ENCODE data around the gene ALDOB.

The ALDOB gene

DNA sequence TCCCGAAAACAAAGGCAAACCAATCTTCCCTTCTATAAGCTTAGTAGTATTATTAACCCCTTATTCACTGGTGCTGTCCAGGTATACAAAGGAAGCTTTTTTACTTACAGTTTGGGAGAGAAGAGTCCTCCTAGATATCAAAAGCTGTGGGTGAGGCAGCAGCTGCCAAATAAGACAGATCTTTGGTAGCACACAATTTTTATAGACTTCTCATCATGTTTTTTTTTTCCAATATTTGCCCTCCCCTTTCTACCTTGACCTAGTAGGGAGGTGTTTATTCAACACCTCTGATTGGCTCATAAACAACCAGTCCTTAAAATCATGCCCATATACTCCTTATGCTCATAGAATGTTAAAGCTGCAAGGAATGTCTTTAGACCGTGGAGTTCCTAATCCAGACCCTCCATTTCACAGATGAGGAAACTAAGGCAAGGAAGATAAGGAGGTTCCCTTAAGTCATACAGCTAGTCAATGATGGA lies at the start of gene ALDOB:
Gene ALDOB, minus strand, starts transcription at position 174 of the 479 bp plus-strand sequence. CDS start 4,887 bp downstream, outside the sequence.
- DNase-seq (ENCODE audit: low spot score) = no peak

GRCh38 chr9:101484046-101484445 lies 48.5 kb upstream of the ALDOB start:
- no peak for DNase-seq (ENCODE audit: low spot score)

- DNase-seq (ENCODE audit: low spot score) = no peak
Observed at GRCh38 chr9:101481261-101481660, 45.7 kb upstream of the ALDOB start.

- no peak for DNase-seq (ENCODE audit: low spot score)
Observed at GRCh38 chr9:101480386-101480785, 44.8 kb upstream of the ALDOB start.

GRCh38 chr9:101479338-101480030 lies 43.9 kb upstream of the ALDOB start:
- DNase-seq (ENCODE audit: low spot score) = no peak

DNA sequence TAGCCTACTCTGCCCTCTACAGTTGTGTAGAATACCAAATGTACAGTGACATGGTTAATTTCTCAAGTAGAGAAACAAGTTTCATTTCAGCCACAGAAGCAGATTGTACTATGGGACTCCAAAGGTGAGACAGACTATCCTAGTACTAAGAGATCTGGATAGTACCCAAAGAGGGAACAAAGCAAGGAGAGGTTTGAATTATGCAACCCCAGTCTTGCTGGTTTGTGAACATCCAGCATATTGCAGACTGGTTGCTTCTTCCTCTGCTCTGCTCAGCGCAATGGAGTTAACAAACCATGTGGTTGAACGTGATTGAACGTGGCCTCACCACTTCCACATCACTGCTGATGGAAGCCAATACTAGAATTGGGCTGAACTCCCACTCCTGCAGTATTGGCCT lies 43.3 kb upstream of the ALDOB start:
- DNase-seq (ENCODE audit: low spot score) = no peak

DNA sequence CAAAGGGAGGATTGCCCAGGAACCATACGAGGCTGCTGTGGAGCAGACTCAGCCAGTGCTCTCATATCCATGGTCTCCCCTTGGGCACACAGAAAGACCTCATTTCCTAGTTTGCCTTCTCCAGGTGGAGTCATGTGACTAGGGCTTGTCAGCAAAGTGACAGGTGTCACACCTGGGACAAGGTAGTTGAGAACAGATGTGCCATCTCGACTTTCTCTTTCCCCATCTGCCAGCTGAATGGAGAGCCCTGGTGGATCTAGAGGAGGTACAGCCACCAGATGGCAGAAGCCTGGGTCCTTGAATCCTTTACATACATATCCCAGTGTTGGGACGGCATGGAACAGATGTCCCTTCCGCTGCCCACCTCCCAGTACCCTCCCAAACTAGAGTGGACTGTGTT lies 42.9 kb upstream of the ALDOB start:
- DNase-seq (ENCODE audit: low spot score) = no peak

- no peak for DNase-seq (ENCODE audit: low spot score)
Observed at GRCh38 chr9:101477736-101478135, 42.2 kb upstream of the ALDOB start.

- no peak for DNase-seq (ENCODE audit: low spot score)
Observed at GRCh38 chr9:101477214-101477613, 41.6 kb upstream of the ALDOB start.

- no peak for DNase-seq (ENCODE audit: low spot score)
Observed at GRCh38 chr9:101476576-101477208, 41.1 kb upstream of the ALDOB start.

DNA sequence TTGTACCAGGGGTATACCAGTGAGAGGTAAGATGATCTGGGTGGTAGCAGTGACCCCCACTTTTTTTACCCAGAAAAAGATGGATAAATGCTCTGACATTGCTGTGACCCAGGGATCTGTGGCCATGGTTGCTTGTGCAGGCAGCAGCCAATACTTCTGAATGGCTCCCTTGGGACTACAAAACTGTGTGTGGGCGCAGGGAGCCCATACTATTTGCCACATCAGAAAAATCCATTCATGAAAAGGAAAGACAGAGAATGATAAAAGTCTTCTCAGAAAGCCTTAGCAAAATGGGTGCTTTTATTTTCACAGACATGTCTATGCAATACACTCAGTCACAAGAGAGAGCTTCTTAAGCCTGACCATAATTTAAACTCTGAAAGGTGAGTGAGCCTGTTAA lies 37.3 kb upstream of the ALDOB start:
- no peak for DNase-seq (ENCODE audit: low spot score)

DNA sequence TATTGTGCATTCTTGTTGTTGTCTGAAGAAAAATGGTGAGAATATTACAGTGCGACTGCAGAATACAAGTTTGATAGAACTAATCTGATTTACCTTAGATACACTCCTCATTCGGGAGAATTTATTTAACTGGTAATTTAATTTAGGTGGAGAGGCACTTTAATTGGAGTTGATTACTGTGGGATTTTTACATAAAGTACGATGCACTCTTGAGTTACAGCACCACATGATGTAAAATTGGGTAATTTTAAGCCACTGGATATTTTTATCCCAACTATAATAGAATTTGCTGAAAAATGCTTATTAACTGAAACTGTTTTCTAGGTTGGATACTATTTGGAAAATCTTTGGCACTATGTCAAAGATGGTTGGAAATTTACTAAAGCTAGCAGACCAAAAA lies 35.4 kb upstream of the ALDOB start:
- DNase-seq (ENCODE audit: low spot score) = no peak

DNA sequence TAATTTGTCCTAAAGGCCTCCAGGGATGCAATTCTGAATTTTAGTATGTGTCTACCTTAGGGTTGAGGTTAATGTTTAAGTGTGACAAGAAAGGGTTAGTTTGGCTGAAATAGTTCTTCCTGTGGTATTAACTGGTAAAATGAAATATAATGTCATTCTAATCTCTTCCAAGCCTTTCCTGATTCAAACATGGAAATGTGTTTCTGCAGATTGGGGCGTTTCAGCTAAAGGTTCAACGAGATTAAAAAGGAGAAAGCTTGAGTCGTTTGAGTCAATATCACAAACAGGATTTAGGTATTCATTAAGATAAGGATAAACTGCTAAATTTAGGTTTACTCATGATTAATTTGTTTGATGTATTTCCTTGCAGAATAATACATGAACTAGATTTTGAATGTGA lies 34.4 kb upstream of the ALDOB start:
- no peak for DNase-seq (ENCODE audit: low spot score)

DNA sequence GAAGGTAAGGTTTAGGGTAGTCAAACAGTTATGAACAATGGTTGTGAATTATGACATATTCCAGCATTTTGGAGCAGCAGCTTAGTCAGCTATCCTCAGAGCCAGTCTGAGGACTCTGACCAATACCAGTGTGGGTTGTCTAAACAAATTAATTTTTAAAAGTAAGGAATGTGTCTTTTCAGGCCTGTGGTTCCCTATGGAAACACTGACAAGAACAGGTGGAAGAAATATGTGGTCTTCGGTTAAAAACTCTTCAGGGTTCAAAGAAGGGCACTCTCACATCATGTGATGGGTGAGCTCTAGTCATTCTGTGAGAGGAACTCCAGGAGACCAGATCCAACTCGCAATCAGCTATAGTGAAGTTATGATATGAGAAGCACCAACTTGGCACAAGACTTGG lies 33.5 kb upstream of the ALDOB start:
- no peak for DNase-seq (ENCODE audit: low spot score)

DNA sequence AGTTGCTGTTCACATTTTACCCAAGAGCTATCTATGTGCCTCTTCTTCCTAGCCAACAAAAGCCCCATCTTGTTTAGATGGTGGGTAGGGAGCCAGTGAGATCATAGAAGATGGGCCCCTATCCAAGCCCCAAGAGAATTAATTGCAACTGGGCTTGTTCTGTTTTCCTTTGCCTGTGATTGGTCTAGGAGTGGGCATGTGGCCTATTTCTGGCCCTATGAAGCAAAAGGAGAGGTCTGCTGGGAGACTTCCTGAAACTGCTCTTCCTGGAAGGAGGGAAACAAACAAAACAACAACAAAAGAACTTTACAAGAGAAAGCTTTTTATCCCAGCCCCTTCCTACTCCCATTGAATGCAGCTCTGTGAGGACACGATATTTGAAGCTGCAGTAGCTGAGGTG lies 32.5 kb upstream of the ALDOB start:
- DNase-seq (ENCODE audit: low spot score) = peak; percentile 91

DNA sequence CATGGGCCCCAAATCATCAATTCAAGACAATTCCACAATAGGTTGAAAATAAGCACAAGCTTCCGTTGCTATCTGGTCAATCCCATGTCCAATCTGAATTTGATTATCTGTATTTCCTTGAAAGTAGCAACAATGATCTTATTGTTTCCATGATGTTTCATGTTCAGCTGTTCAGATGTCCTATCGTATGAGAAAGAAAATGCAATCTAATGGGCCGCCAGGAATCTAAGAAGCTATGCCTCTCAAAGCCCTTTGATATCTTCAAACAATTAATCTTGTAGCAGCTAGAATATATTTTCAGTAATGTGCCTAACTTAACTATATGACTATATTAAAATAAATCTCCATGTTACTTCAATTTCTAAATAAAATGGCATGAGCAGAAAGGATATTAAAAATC lies 32.1 kb upstream of the ALDOB start:
- peak; percentile 53 for DNase-seq (ENCODE audit: low spot score)

GRCh38 chr9:101466863-101467262 lies 31.3 kb upstream of the ALDOB start:
- DNase-seq (ENCODE audit: low spot score) = no peak

DNA sequence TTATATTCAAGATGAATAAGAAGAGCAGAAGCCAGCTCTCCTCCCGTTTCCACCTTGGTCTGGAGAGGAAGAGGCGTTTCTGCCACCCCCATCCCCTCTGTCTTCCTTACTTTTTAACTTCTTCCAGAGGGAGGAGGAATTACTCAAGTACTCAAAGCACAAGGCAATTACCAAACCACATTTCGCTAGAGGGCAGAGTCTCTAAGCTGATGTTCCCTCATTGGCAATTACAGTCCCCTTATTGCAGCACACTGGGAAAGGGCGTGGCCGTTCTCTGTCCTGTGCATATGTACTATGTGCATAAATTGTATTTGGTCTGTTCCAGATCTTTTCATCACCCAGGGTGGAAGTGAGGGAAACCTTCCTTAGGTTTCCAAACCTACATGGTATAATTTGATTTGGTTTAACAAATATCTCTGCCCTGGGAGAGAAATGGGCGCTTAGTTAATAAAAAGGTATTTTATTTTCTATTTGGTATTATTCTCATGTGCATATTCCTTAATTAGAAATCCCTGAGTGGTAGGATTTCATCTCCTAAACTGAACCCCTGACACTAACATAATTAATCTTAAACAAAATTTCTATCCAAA lies 29.8 kb upstream of the ALDOB start:
- DNase-seq (ENCODE audit: low spot score) = peak; percentile 90

DNA sequence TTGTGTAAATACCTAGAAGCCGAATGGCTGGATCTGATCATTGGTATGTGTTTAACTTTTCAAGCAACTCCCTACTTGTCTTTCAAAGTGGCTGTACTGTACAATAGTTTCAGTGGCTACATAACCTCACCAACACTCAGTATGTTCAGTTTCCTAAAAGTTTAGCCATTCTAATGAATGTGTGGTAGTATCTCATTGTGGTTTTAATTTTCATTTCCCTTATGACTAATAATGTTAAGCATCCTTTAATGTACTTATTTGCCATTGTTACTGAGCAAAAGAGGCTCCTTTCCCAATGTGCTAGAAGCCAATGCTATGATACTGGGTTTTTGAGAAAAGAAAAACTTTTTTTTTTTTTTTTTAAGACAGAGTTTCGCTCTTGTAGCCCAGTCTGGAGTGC lies 27.8 kb upstream of the ALDOB start:
- no peak for DNase-seq (ENCODE audit: low spot score)

DNA sequence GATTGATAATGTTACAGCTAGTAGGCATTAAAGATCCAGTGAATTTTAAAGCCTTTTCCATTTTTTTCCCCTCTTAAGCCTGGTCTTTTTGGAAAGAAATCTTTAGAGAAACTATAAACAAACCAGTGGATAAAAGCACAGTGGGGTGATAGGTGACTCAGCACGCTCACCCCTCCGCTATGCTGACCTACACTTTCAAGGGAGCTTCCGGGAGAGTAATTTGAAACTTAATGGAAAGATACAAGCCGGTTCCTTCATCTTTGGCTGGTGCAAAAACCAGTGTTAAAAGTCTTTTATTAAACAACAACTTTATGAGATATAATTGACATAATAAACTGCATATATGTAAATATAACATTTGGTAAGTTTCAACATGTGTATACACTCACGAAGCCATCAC lies 27.0 kb upstream of the ALDOB start:
- DNase-seq (ENCODE audit: low spot score) = no peak

- DNase-seq (ENCODE audit: low spot score) = no peak
Observed at GRCh38 chr9:101460965-101461364, 25.4 kb upstream of the ALDOB start.

- DNase-seq (ENCODE audit: low spot score) = peak; percentile 96
Observed at GRCh38 chr9:101458963-101459631, 23.5 kb upstream of the ALDOB start.

DNA sequence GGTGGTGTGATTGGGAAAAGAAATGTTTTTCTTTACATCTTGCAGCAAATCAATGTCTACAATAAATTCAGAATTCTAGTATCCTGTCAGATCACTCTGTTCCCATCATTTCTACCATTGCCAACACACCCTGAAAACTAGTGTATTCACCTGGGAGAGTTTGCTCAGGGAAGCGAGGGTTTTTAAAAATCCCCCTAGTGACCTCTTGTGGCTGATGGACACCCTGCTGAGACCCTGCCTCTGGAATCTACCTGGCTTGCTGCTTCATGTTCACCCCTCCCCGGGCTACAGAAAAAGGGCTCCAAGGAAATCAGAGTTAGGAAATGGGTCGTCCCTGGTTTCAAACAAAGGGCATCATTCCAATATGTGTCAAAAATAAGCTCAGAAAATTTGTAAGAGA lies 21.4 kb upstream of the ALDOB start:
- no peak for DNase-seq (ENCODE audit: low spot score)
